GM21367 (cell line): ENCODE data around the gene CCDC85B.

Experiments
- ATAC-seq: cut with Tn5 transposase; IDR thresholded peaks from one replicate; pipeline ENCODE4 v1.9.1; 2021; ENCODE audit not compliant: unreplicated experiment

The CCDC85B gene

DNA sequence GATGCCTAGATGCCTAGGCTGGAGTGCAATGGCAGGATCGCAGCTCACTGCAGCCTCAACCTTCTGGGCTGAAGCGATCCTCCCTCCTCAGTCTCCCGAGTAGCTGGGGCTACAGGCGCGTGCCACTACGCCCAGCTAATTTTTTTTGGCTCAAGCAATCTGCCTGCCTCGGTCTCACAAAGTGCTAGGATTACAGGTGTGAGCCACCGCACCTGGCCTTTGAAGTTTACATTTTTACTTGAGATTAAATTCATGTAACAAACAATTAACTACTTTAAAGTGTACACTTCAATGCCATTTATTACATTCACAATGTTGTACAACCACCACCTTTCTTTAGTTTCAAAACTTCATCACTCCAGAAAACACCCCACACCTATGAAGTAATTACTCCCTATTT, 13.2 kb downstream of the CCDC85B start:
- no peak for ATAC-seq

DNA sequence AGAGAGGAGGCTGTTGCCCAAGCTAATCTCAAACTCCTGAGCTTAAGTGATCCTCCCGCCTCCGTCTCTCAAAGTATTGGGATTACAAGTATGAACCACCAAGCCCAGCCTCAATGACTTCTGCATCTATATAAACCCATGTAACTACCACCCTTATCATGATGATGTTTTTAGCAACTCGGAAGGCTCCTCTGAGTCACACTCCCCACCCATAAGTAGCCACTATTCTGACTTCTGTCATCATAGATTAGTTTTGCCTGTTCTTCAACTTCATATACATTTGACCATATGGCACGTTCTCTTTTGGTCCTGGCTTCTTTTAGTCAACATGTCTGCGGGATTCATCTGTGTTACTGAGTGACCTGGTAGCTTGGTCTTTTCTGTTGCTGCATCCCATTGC, 16.1 kb downstream of the CCDC85B start:
- ATAC-seq, result no peak

- no peak for ATAC-seq
Measured at GRCh38 chr11:65907878-65908277, 17.4 kb downstream of the CCDC85B start.

- no peak for ATAC-seq
Measured at GRCh38 chr11:65911682-65912568, 21.5 kb downstream of the CCDC85B start.

DNA sequence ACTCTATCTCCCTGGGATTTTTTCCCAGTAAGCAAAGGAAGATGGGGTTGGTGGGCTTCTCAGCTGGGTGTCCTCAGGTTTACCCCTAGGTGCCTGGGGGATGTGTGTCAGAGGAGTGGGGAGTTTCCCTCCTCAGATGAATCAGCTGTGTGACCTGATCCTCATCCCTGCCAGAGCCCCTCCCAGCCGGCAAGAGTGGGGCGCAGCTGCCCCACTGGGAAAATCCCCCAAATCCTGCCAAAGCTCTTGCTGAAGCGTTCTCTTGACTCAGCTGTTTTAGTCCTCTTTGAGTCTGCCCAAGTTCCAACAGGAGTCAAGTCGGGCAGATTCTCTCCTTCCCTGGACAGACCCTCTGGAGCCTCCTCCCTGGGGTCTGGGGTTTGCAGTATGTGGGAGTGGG, 22.4 kb downstream of the CCDC85B start:
- no peak for ATAC-seq

DNA sequence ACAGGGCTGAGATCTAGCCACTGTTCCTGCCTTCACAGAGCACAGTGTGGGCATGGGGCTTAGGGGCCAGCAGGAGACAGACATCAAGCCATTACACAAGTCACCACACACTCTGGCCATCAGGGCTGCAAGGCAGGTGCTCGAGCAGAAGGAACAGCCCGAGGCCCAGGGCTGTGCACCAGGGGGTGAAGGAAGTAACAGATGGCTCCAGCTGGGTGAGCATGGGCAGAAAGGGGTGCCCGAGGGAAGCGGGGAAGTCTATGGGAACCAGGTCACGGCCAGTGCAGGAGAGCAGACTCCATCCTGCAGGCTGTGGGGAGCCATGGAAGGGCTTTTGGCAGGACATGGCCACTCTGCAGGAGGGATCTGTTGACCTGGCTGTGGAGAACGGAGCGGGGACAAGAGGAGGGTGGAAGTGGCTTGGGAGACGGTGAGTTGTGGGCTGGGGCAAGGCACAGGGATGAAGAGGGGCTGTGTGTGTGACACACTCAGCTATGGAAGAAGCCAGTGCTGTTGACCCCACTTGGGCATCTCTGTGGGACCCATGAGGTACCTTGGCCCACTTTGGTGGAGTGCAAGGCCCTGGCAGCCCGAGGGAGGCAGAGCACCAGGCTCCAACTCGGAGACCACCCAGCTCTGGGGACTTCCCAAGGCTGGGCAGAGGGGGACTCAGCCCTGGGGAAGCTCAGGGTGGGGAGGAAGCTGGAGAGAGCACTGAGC, 24.8 kb downstream of the CCDC85B start:
- ATAC-seq, result no peak

DNA sequence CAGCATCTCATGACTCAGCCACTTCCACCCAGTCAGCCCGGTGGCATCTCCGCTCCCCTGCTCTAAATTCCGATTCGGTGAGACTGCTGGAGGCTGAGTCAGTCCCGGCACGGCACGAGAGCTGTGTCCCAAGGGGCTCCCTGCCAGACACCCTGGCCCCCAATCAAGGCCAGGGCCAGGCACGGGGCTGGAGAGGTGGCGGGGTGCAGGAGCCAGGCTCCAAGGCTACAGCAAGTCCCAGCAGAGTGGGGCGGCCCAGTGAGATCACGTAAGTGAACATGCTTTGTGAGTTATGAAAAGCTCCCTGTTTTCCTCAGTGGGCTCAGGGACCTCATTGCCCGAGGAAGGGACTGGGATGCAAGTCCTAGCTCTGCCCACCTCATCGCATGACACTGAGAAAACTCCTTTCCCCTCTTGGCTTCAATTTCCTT, 25.4 kb downstream of the CCDC85B start:
- ATAC-seq, result no peak

- ATAC-seq, result no peak
Measured at GRCh38 chr11:65916391-65916790, 25.9 kb downstream of the CCDC85B start.

DNA sequence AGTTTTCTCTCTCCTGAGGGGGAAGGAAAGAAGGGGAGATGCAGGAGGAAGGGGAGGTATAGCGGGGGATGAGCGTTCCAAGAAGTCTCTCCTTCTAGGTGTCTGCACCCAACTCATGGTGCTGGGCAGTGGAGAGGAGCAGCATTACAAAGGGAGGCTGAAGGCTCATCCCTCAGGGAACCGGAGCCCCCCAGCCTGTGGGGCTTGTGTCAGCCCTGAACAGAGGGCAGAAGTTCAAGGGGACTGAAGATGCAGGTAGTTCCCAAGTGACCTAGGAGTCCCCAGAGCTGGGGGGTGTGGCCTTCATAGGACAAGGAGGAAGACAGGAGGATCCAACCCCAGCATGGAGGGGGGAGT, 26.6 kb downstream of the CCDC85B start:
- no peak for ATAC-seq

DNA sequence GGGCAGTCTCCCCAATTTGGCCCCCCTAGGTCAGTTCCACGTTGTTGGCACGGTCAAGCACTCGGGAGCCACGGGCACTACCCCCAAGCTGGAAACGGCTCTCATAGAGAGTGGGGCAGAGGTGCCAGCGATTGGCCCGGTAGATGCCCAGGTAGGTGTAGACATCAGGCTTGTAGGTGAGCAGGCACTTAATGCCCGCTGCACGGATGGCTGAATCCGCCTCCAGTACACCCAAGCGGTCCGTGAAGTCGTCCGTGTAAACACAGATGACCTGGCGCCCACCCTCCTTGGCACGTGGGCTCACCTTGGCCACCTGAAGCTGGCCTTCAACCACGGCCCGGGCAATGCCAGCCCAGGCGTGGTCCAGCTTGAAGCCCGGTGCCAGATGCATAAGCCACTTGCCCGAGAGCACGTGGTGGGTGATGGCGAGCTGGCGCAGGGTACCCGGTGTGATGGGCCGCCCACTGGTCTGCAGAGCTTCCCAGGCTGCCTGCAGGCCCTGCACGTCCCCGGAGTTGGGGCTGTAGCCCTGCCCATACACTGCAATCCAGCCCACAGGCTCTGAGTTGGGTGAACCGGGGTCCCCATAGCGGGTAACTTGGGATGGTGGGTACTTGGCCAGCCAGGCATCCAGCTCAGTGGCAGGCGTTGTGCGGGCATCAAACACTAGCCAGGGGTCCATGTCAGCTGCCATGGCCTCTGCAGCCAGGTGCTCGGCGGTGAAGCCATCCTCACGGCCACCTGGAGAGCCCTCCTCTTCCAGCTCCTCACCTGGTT, 27.1 kb downstream of the CCDC85B start:
- no peak for ATAC-seq

DNA sequence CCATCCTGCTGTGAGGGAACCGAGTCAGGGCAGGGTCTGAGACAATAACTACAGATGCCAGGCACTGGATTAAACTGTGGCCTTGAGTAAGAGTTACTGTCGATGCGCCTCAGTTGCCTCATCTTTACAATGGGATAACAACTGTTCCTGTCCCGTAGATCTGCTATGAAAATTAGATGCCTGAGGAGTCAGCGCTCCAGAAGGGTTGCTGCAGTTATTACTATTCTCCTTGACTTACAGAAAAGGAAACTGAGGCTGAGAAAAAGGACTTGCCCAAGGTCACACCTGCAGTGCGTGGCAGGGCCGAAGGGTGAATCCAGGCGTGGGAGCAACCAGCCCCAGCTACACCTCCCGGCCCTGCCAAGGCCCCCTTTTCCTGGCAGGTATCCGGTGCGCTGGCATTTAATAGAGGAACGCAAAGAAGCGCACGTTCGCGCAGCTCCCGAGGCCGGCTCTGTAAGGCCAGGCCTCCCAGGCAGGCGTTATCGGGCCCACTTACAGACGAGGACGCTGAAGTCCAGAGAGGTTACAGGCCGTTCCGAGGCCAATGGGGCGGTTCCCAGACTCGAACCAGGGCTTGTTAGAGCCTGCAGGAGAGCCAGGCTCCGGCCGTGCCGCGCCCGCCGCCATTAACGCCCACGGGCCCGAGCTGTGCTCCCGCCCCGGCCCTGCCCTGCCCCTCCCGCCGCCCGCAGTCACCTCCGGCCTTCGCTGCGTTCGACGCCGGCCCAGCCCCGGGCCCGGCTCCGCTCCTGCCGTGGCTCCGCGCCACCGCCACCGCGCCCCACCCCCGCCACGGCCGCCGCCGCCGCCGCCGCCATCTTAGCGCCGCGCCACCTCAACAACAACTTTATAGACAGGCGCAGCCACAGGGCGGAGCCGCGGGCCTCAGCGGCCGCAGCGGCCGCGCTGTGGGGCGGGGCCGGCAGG, 28.0 kb downstream of the CCDC85B start, which contains the start of gene C11orf68:
C11orf68 (minus strand) TSS at position 852 of the 930 bp plus-strand sequence; CDS start at position 821, 31 bp downstream.
- peak; percentile 32 for ATAC-seq

GRCh38 chr11:65919141-65919572, 28.7 kb downstream of the CCDC85B start, which contains the start of gene DRAP1:
DRAP1 (plus strand) TSS chr11:65919426; CDS start chr11:65919502, 76 bp downstream.
- peak; percentile 64 for ATAC-seq

DNA sequence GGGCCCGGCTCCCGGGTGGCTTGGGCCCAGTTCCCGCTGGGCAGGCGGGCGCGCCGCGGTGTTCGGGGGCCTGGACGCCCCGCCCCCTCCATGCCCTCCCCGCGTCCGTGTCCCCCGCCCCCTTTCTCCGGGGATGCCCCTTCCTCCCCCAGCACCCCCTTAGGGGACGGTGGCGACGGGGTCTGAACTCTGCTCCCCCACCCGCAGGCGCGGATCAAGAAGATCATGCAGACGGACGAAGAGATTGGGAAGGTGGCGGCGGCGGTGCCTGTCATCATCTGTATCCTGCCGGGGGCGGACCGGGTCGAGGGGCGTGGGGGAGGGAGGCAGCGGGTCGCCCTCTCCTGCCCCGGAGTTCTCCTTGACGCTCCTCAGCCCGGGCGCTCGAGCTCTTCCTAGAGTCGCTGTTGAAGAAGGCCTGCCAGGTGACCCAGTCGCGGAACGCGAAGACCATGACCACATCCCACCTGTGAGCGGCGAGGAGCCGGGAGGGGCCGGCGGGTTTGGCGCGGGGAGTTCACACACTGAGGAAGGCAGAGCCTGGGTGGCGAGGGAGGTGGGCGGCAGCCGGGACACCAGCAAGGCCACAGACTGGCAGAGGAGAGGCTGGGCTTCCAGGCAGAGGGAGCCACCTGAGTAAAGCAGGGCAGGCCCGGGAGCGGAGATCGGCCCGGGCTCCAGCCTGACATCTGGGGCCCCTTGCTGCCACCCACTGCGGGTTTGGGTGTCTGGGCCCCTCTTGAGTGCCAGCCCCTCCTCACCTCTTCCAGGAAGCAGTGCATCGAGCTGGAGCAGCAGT, 29.3 kb downstream of the CCDC85B start:
- peak; percentile 14 for ATAC-seq

GRCh38 chr11:65920372-65920802, 29.9 kb downstream of the CCDC85B start:
- ATAC-seq, result no peak

DNA sequence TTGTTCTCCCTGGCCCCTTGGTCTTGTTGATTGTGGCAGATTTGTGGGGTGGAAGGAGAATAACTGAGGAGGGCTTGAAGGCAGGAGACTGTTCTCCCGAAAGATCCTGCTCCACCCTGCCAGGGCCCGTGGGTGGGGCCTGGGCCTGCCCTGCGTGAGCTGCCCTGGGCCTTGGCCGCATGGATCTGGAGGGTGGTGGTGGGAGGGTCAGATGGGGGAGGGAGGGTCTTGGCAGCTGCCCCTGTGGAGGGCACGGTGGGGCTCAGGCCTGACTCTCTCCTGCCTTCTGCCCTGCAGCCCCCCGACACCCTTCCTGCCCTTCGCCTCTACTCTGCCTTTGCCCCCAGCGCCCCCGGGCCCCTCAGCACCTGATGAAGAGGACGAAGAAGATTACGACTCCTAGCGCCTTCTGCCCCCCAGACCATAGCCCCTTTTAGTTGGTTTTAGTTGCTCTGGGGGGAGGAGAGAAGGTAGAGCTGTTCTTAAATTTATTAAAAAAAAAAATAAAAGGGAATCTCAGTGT, 30.6 kb downstream of the CCDC85B start:
- no peak for ATAC-seq

GRCh38 chr11:65921876-65922275, 31.4 kb downstream of the CCDC85B start:
- ATAC-seq, result no peak

GRCh38 chr11:65922565-65922964, 32.1 kb downstream of the CCDC85B start:
- ATAC-seq, result no peak

DNA sequence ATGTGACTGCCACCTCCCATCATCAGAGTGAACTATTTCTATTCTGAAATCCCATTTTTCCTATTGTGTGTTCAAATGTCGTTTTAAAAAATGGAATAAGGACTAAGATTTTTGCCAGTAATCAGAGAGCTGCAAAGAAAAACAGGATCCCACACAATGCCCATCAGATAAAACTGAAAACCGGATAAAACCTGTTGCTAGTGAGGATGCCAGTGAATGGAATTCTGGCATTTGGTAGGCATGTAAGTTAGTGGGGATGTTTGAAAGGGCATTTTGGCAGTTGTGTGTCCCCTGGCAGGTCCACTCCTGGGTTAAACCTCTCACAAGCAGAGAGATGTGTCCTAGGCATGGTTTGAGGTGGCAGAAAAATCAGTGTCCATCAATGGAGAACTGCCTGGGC, 34.9 kb downstream of the CCDC85B start:
- ATAC-seq, result no peak

DNA sequence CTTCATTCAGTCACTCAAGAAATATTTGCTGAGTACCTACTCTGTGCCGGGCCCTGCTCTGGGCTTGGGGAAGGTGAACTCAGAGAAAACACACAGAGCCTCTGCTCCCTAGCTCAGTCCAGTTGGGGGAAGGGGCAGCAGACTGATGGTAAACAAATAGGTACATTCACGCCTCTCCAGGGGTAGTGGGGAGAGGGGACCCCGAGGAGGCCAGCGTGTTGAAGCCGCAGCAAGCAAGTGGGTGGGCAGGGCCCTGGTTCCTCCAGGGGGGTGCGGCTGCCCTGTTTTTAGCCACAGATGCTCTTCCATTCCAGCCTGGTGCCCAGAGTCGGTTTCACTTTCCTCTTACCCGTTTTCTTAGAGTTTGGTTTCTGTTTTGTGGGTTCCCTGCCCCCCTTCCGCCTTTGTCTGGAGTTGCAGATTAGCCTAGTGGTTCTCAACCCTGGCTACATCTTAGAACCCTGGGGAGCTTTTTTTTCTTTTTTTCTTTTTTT, 37.5 kb downstream of the CCDC85B start:
- no peak for ATAC-seq
